Measurements from ENCODE around the gene GSG1L. TPM values are rescaled to one million over a fixed set of nuclear protein-coding genes. Genes with fewer than 3 reads are reported as not detected.

GSG1L gene
- total and polyA plus RNA-seq, 2 of the 13 experiments (the other 11 are each of a cell fraction or from before 2014, with no cell fraction given), result not detected

DNA sequence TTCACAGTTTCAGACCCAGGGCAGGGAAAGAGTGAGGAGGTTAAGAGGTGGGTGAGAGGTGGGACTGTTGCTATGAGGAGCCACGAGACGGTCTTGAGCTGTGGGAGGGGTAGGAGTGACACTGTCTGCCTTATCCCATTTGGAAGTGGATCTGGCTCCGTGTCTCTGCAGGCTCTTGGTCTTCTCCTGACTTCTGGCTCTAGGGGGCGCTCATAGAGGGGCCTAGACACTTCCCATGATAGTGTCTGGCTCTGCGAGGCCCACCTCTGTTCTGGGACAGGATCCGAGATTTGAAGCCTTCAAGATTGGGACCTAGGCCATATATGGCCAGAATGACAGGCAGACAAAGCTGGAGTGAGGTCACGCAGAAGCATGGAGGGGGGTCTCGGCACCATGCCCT lies 204.5 kb downstream of the GSG1L start:
- ATAC-seq, result peak; percentile 43; the same call in 2 of the 3 replicates
- Histone ChIP-seq H4K20me1 (ENCODE audit: insufficient read depth, low read length) (no peaks in the 10 kb centered on the region), H3K27ac (ENCODE audit: extremely low read length, insufficient read depth, low read length) (no peak overlapping the region), H3K9me3 (ENCODE audit: low read length) (no peaks in the 10 kb centered on the region), H3K4me3 (replicated peaks in 1 of 3; ENCODE audit: insufficient read depth in 1 of 3, low read depth in 2 of 3, low read length in 3 of 3) (no peak overlapping the region), H3K79me2 (ENCODE audit: insufficient read depth, low read length) (no peaks in the 10 kb centered on the region), H3K36me3 (replicated peaks in 1 of 2; ENCODE audit: control insufficient read depth in 1 of 2, insufficient read depth in 2 of 2, low read length in 2 of 2) (no peaks in the 10 kb centered on the region), H3K9ac (ENCODE audit: insufficient read depth, low read depth, low read length) (no peak overlapping the region), H3K4me2 (ENCODE audit: low read depth, low read length) (no peak overlapping the region), H3K4me1 (ENCODE audit: insufficient read depth, low read length) (no peaks in the 10 kb centered on the region), H2AFZ (ENCODE audit: low read length) (no peak overlapping the region), H3K27me3 (ENCODE audit: control insufficient read depth in 1 of 2, insufficient read depth in 2 of 2, low read length in 2 of 2) (peaks cover 0 to 16% of the 10 kb centered on the region in 2 experiments; a peak in 3 of 5 replicates)
- peak; percentile 11 for DNase-seq (ENCODE audit: low spot score)
- CTCF ChIA-PET (ENCODE audit: low intra/inter-chr PET ratio, low total read pairs), result no interaction called here
- intact Hi-C loops (cut with micrococcal nuclease; ENCODE audit: unreplicated experiment), result no loop called here
- TF ChIP-seq, protein P1, sequence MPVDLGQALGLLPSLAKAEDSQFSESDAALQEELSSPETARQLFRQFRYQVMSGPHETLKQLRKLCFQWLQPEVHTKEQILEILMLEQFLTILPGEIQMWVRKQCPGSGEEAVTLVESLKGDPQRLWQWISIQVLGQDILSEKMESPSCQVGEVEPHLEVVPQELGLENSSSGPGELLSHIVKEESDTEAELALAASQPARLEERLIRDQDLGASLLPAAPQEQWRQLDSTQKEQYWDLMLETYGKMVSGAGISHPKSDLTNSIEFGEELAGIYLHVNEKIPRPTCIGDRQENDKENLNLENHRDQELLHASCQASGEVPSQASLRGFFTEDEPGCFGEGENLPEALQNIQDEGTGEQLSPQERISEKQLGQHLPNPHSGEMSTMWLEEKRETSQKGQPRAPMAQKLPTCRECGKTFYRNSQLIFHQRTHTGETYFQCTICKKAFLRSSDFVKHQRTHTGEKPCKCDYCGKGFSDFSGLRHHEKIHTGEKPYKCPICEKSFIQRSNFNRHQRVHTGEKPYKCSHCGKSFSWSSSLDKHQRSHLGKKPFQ (CRISPR knock-in tag; IDR thresholded peaks at IDR 0.05; ENCODE audit: insufficient replicate concordance), result no peak
- TF ChIP-seq CTCF (CRISPR knock-in tag; IDR thresholded peaks at IDR 0.05), result peak; percentile 45
- in situ Hi-C loops (cut with HindIII; ENCODE audit: extremely low pct_ligation_motif_present, low pct_unique_long_range_greater_than_20kb), result no loop called here
- WGBS (ENCODE audit: low lambda C conversion rate), result 23% methylated on average over 6 of the region's 8 CpGs
- FAIRE-seq, result no peak
- BruUV-seq (replicated peaks), result no TSS peak
- POLR2A ChIA-PET, result no interaction called here

DNA sequence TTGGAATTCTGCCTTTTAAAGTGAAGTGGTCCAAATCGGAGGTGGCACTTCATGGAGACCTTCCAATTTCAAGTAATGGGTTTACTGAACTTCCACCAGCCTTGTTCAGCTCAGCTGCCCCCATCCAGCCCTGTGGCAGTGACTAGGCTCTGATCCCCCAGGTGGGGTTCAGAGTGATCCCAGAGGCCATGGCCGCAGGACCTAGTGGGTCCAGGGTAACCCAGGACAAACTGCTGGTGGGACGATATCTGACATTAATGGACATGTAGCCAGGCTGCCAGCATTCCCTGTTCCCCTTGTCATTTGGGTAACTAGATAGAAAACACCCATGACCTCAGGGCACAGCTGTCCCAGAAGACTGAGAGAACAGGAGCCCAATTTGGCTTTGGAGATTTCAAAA lies 209.9 kb downstream of the GSG1L start:
- 6% methylated on average over 3 of the region's 3 CpGs for WGBS (ENCODE audit: low lambda C conversion rate)
- no peak for ATAC-seq
- H4K20me1 ChIP-seq (ENCODE audit: insufficient read depth, low read length), result no peaks in the 10 kb centered on the region
- in situ Hi-C loops (cut with HindIII; ENCODE audit: extremely low pct_ligation_motif_present, low pct_unique_long_range_greater_than_20kb) (no loop called here), intact Hi-C loops (cut with micrococcal nuclease; ENCODE audit: unreplicated experiment) (no loop called here)
- no TSS peak for BruUV-seq (replicated peaks)
- H3K9ac ChIP-seq (ENCODE audit: insufficient read depth, low read depth, low read length), result no peak overlapping the region
- TF ChIP-seq IKZF1 (IDR thresholded peaks at IDR 0.05), result no peak
- no peak for TF ChIP-seq CEBPG (CRISPR knock-in tag; IDR thresholded peaks at IDR 0.05)
- no peak for TF ChIP-seq ZNF775 (CRISPR knock-in tag; IDR thresholded peaks at IDR 0.05; ENCODE audit: borderline replicate concordance)
- no peak for TF ChIP-seq ZNF318 (CRISPR knock-in tag; IDR thresholded peaks at IDR 0.05)
- H3K4me2 ChIP-seq (ENCODE audit: low read depth, low read length), result no peak overlapping the region
- peaks cover 2 to 54% of the 10 kb centered on the region in 2 experiments; a peak in 4 of 5 replicates for H3K27me3 ChIP-seq (ENCODE audit: control insufficient read depth in 1 of 2, insufficient read depth in 2 of 2, low read length in 2 of 2)
- H2AFZ ChIP-seq (ENCODE audit: low read length), result no peak overlapping the region
- H3K27ac ChIP-seq (ENCODE audit: extremely low read length, insufficient read depth, low read length), result no peak overlapping the region
- no peaks in the 10 kb centered on the region for H3K36me3 ChIP-seq (replicated peaks in 1 of 2; ENCODE audit: control insufficient read depth in 1 of 2, insufficient read depth in 2 of 2, low read length in 2 of 2)
- H3K4me3 ChIP-seq (replicated peaks in 1 of 3; ENCODE audit: insufficient read depth in 1 of 3, low read depth in 2 of 3, low read length in 3 of 3), result no peak overlapping the region
- no peaks in the 10 kb centered on the region for H3K79me2 ChIP-seq (ENCODE audit: insufficient read depth, low read length)
- no peak for DNase-seq (ENCODE audit: low spot score)
- ChIA-PET POLR2A (no interaction called here), CTCF (ENCODE audit: low intra/inter-chr PET ratio, low total read pairs) (no interaction called here)
- no peak for FAIRE-seq
- no peaks in the 10 kb centered on the region for H3K4me1 ChIP-seq (ENCODE audit: insufficient read depth, low read length)
- H3K9me3 ChIP-seq (ENCODE audit: low read length), result no peaks in the 10 kb centered on the region

Measured in HepG2 (cell line).